HepG2 (cell line): ENCODE data around the gene CHN2. TPM values are rescaled to one million over a fixed set of nuclear protein-coding genes. Genes with fewer than 3 reads are reported as not detected.

Source experiments
- ATF7 ChIP-seq, 2 experiments: fragments of 450-650 bp in 1 of 2; sonication (generic) in 1 of 2; formaldehyde crosslinking in 1 of 2; IDR thresholded peaks; 2 replicates each; pipeline versions ENCODE4 v1.4.0 to v1.6.1; 2016 to 2020; ENCODE audit warnings: antibody characterized with exemption in 1 of 2, mild to moderate bottlenecking in 1 of 2, missing genetic modification reagents in 1 of 2
- CENPT ChIP-seq: sonication (generic); formaldehyde crosslinking; IDR thresholded peaks from 2 replicates; pipeline ENCODE4 v1.8.0; 2022; ENCODE audit warnings: low read depth, mild to moderate bottlenecking, moderate library complexity, missing genetic modification reagents
- GATA4 ChIP-seq: sonication (generic); IDR thresholded peaks from 2 replicates; pipeline ENCODE4 v1.6.1; 2016; ENCODE audit warnings: antibody characterized with exemption, low read depth, borderline replicate concordance
- GATAD2A ChIP-seq: IDR thresholded peaks from 2 replicates; pipeline ENCODE4 v1.6.1; 2016
- HDAC1 ChIP-seq: sonication (generic); formaldehyde crosslinking; IDR thresholded peaks from 2 replicates; pipeline ENCODE4 v1.5.1; 2020; ENCODE audit warnings: mild to moderate bottlenecking, missing genetic modification reagents
- HNRNPLL ChIP-seq: fragments of 200-400 bp; formaldehyde crosslinking; IDR thresholded peaks from 2 replicates; pipeline ENCODE4 v1.6.1; 2017; ENCODE audit warnings: mild to moderate bottlenecking, low read depth, low read length; ENCODE audit not compliant: poor library complexity, severe bottlenecking
- HOXA7 ChIP-seq: sonication (generic); formaldehyde crosslinking; IDR thresholded peaks from 2 replicates; pipeline ENCODE4 v1.8.1; 2022; ENCODE audit warnings: mild to moderate bottlenecking, missing genetic modification reagents, moderate library complexity
- KAT8 ChIP-seq: IDR thresholded peaks from 2 replicates; pipeline ENCODE4 v1.6.1; 2016; ENCODE audit warnings: missing genetic modification reagents, missing compliant biosample characterization
- LCORL ChIP-seq, 2 experiments: fragments of 450-650 bp in 1 of 2; sonication (generic) in 1 of 2; formaldehyde crosslinking in 1 of 2; IDR thresholded peaks; 2 replicates each; pipeline versions ENCODE4 v1.5.0 to v1.6.1; 2017 to 2020; ENCODE audit warnings: antibody characterized with exemption in 1 of 2, missing genetic modification reagents in 1 of 2
- PLRG1 ChIP-seq: fragments of 450-650 bp; conservative IDR thresholded peaks from 2 replicates; pipeline ENCODE4 v1.6.1; 2016
- PRPF4 ChIP-seq: fragments of 200-400 bp; formaldehyde crosslinking; IDR thresholded peaks from 2 replicates; pipeline ENCODE4 v1.6.1; 2016; ENCODE audit warnings: low read length, low read depth; ENCODE audit not compliant: poor library complexity, severe bottlenecking
- SSRP1 ChIP-seq: IDR thresholded peaks from 2 replicates; pipeline ENCODE4 v1.6.1; 2016; ENCODE audit warnings: control low read depth
- ZKSCAN1 ChIP-seq: fragments of 150-350 bp; IDR thresholded peaks from 2 replicates; pipeline ENCODE4 v1.6.1; 2014; ENCODE audit warnings: low read length
- ZNF260 ChIP-seq: sonication (generic); formaldehyde crosslinking; IDR thresholded peaks from 2 replicates; pipeline ENCODE4 v1.4.0; 2020; ENCODE audit warnings: missing genetic modification reagents, low read depth, mild to moderate bottlenecking, borderline replicate concordance
- ZNF350 ChIP-seq: sonication (generic); formaldehyde crosslinking; IDR thresholded peaks from 2 replicates; pipeline ENCODE4 v1.4.0; 2020; ENCODE audit warnings: mild to moderate bottlenecking, low read depth, missing genetic modification reagents, borderline replicate concordance
- polyA plus RNA-seq, 8 experiments: library from polyadenylated mRNA; depleted of rRNA in 3 of 8; stranded (reverse) in 7 of 8; unstranded in 1 of 8; fragments of >200 nt; fragmentation: Illumina TruSeq in 4 of 8; extraction: Trizol in 4 of 8; gene quantifications; 2 replicates each; pipeline versions ENCODE4 v1.2.1 to v1.2.3, GENCODE V29; 2011 to 2016; ENCODE audit warnings: low read depth in 4 of 8, missing spikeins in 1 of 8, mixed read lengths in 1 of 8; ENCODE audit not compliant: insufficient read depth in 1 of 8
- total RNA-seq, 5 experiments: library from RNA; depleted of rRNA; stranded (reverse); fragments of >200 nt; fragmentation: Illumina TruSeq; extraction: Trizol; gene quantifications; 2 replicates each; pipeline ENCODE4 v1.2.3, GENCODE V29; 2016; ENCODE audit warnings: low read depth in 1 of 5
- TF ChIP-seq, protein P1 (sequence below): sonication (generic); formaldehyde crosslinking; IDR thresholded peaks from 2 replicates; pipeline ENCODE4 v1.4.0; 2020; ENCODE audit warnings: missing genetic modification reagents
- TF ChIP-seq, protein P2 (sequence below): sonication (generic); formaldehyde crosslinking; IDR thresholded peaks from 2 replicates; pipeline ENCODE4 v1.5.1; 2020; ENCODE audit warnings: missing genetic modification reagents, mild to moderate bottlenecking, borderline replicate concordance
- TF ChIP-seq, protein P3 (sequence below): IDR thresholded peaks from 2 replicates; pipeline ENCODE4 v1.6.1; 2012; ENCODE audit warnings: inconsistent platforms
- TF ChIP-seq, protein P4 (sequence below): sonication (generic); formaldehyde crosslinking; IDR thresholded peaks from 2 replicates; pipeline ENCODE4 v1.8.0; 2022; ENCODE audit warnings: missing genetic modification reagents, mild to moderate bottlenecking, moderate library complexity, borderline replicate concordance

The CHN2 gene
- total and polyA plus RNA-seq, 2 of the 13 experiments (the other 11 are each of a cell fraction or from before 2014, with no cell fraction given), result 23.5 to 30.5 TPM

DNA sequence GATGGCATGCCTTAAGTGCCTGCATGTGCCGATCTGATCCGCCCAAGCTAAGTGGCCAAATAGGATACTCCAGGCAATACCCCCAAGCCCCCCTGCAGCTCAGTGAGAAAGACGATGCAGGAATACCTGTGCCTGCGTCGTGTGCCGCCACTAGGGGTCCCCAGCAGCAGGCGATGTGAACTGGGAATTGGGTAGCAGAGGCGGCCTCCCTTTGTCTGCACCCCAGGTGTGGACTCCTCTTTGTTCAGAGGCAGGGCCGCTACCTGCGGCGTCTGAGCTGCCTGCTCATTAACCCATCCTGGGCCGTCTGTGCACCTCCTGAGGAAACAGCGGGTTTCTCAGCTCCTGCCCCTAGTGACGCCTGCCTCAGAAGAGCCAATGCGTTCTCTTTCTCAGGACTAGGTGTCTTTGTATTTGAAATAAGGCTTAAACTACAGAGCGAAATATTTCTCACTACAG lies 4.8 kb upstream of the CHN2 start (continued):
- TF ChIP-seq, protein P1, sequence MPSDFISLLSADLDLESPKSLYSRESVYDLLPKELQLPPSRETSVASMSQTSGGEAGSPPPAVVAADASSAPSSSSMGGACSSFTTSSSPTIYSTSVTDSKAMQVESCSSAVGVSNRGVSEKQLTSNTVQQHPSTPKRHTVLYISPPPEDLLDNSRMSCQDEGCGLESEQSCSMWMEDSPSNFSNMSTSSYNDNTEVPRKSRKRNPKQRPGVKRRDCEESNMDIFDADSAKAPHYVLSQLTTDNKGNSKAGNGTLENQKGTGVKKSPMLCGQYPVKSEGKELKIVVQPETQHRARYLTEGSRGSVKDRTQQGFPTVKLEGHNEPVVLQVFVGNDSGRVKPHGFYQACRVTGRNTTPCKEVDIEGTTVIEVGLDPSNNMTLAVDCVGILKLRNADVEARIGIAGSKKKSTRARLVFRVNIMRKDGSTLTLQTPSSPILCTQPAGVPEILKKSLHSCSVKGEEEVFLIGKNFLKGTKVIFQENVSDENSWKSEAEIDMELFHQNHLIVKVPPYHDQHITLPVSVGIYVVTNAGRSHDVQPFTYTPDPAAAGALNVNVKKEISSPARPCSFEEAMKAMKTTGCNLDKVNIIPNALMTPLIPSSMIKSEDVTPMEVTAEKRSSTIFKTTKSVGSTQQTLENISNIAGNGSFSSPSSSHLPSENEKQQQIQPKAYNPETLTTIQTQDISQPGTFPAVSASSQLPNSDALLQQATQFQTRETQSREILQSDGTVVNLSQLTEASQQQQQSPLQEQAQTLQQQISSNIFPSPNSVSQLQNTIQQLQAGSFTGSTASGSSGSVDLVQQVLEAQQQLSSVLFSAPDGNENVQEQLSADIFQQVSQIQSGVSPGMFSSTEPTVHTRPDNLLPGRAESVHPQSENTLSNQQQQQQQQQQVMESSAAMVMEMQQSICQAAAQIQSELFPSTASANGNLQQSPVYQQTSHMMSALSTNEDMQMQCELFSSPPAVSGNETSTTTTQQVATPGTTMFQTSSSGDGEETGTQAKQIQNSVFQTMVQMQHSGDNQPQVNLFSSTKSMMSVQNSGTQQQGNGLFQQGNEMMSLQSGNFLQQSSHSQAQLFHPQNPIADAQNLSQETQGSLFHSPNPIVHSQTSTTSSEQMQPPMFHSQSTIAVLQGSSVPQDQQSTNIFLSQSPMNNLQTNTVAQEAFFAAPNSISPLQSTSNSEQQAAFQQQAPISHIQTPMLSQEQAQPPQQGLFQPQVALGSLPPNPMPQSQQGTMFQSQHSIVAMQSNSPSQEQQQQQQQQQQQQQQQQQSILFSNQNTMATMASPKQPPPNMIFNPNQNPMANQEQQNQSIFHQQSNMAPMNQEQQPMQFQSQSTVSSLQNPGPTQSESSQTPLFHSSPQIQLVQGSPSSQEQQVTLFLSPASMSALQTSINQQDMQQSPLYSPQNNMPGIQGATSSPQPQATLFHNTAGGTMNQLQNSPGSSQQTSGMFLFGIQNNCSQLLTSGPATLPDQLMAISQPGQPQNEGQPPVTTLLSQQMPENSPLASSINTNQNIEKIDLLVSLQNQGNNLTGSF (CRISPR knock-in tag), result no peak
- TF ChIP-seq PLRG1 (no peak), HOXA7 (CRISPR knock-in tag) (no peak), ATF7 (IDR thresholded peaks at IDR 0.05) (no peak), ATF7 (CRISPR knock-in tag; IDR thresholded peaks at IDR 0.05) (no peak), ZNF350 (peak; percentile 69; the same call in 1 of the 2 replicates), HDAC1 (CRISPR knock-in tag) (no peak; the same call in none of the 2 replicates), CENPT (CRISPR knock-in tag) (no peak), GATA4 (no peak), SSRP1 (CRISPR knock-in tag) (no peak), HNRNPLL (peak; percentile 24), LCORL (IDR thresholded peaks at IDR 0.05) (no peak), LCORL (CRISPR knock-in tag; IDR thresholded peaks at IDR 0.05) (0 out of 2 replicates have a peak, but pooled peaks have one; percentile 45), PRPF4 (no peak), GATAD2A (CRISPR knock-in tag) (peak; percentile 43; the same call in 1 of the 2 replicates), ZKSCAN1 (0 out of 2 replicates have a peak, but pooled peaks have one; percentile 7), ZNF260 (CRISPR knock-in tag) (no peak), KAT8 (CRISPR knock-in tag) (peak; percentile 10; the same call in 1 of the 2 replicates)
- TF ChIP-seq, protein P2, sequence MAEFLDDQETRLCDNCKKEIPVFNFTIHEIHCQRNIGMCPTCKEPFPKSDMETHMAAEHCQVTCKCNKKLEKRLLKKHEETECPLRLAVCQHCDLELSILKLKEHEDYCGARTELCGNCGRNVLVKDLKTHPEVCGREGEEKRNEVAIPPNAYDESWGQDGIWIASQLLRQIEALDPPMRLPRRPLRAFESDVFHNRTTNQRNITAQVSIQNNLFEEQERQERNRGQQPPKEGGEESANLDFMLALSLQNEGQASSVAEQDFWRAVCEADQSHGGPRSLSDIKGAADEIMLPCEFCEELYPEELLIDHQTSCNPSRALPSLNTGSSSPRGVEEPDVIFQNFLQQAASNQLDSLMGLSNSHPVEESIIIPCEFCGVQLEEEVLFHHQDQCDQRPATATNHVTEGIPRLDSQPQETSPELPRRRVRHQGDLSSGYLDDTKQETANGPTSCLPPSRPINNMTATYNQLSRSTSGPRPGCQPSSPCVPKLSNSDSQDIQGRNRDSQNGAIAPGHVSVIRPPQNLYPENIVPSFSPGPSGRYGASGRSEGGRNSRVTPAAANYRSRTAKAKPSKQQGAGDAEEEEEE (CRISPR knock-in tag), result 0 out of 2 replicates have a peak, but pooled peaks have one; percentile 52
- TF ChIP-seq, protein P3, sequence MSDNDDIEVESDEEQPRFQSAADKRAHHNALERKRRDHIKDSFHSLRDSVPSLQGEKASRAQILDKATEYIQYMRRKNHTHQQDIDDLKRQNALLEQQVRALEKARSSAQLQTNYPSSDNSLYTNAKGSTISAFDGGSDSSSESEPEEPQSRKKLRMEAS, result peak; percentile 62; the same call in 1 of the 2 replicates
- TF ChIP-seq, protein P4, sequence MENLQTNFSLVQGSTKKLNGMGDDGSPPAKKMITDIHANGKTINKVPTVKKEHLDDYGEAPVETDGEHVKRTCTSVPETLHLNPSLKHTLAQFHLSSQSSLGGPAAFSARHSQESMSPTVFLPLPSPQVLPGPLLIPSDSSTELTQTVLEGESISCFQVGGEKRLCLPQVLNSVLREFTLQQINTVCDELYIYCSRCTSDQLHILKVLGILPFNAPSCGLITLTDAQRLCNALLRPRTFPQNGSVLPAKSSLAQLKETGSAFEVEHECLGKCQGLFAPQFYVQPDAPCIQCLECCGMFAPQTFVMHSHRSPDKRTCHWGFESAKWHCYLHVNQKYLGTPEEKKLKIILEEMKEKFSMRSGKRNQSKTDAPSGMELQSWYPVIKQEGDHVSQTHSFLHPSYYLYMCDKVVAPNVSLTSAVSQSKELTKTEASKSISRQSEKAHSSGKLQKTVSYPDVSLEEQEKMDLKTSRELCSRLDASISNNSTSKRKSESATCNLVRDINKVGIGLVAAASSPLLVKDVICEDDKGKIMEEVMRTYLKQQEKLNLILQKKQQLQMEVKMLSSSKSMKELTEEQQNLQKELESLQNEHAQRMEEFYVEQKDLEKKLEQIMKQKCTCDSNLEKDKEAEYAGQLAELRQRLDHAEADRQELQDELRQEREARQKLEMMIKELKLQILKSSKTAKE (CRISPR knock-in tag), result no peak
